IMR-90 (cell line): ENCODE measurements around the gene CEBPE. TPM values are rescaled to one million over a fixed set of nuclear protein-coding genes. Genes with fewer than 3 reads are reported as not detected.

Experiments
- ATAC-seq: fragments of 200-7000 bp; cut with Tn5 transposase; 2 replicates; pipeline ENCODE4 v1.9.1; 2020; ENCODE audit warnings: low read depth, mild to moderate bottlenecking, moderate library complexity
- BruUV-seq: library from RNA; stranded (reverse); fragments of 400-500 nt; replicated peaks from 2 replicates; lab custom pipeline; 2021; lab: Mats Ljungman, UMichigan
- CTCF ChIA-PET: fragments of 300-600 bp; formaldehyde crosslinking; extraction: SDS; loops from one replicate; lab custom pipeline; 2021; ENCODE audit warnings: antibody characterized with exemption; lab: Yijun Ruan, JAX
- POLR2A ChIA-PET: fragments of 300-600 bp; sonication (Branson Sonifier 250); formaldehyde crosslinking; loops from one replicate; lab custom pipeline; 2022; ENCODE audit warnings: antibody characterized with exemption; ENCODE audit not compliant: unreplicated experiment; lab: Charles Lee
- DNase-seq: peaks from one replicate; pipeline ENCODE4 v3.0.0; 2013
- H2AFZ ChIP-seq: replicated peaks from 2 replicates; pipeline ENCODE3; 2013; ENCODE audit warnings: low read length, mild to moderate bottlenecking; ENCODE audit not compliant: poor library complexity
- H2AK5ac ChIP-seq: 2 replicates; pipeline ENCODE4 v1.6.1; 2013; ENCODE audit warnings: low read depth, low read length, inconsistent platforms
- H2AK9ac ChIP-seq: replicated peaks from 2 replicates; pipeline ENCODE3; 2013; ENCODE audit warnings: mild to moderate bottlenecking, low read depth, low read length, moderate library complexity; ENCODE audit not compliant: poor library complexity
- H2BK120ac ChIP-seq: 2 replicates; pipeline ENCODE4 v1.6.1; 2013; ENCODE audit warnings: low read depth, low read length, inconsistent platforms
- H2BK15ac ChIP-seq: 3 replicates; pipeline ENCODE4 v1.6.1; 2013; ENCODE audit warnings: low read depth, low read length, inconsistent platforms
- H2BK20ac ChIP-seq: 2 replicates; pipeline ENCODE4 v1.6.1; 2013; ENCODE audit warnings: low read depth, mild to moderate bottlenecking, inconsistent platforms, low read length, moderate library complexity
- H2BK5ac ChIP-seq: 2 replicates; pipeline ENCODE4 v1.6.1; 2013; ENCODE audit warnings: mild to moderate bottlenecking, low read depth, low read length, inconsistent platforms; ENCODE audit not compliant: poor library complexity, severe bottlenecking
- H3K14ac ChIP-seq: replicated peaks from 2 replicates; pipeline ENCODE4 v1.6.1; 2013; ENCODE audit warnings: low read depth, low read length, inconsistent platforms
- H3K18ac ChIP-seq: 2 replicates; pipeline ENCODE4 v1.6.1; 2013; ENCODE audit warnings: low read depth, low read length, control low read depth
- H3K23ac ChIP-seq: 2 replicates; pipeline ENCODE4 v1.6.1; 2013; ENCODE audit warnings: low read depth, low read length, inconsistent platforms
- H3K27ac ChIP-seq: 2 replicates; pipeline ENCODE4 v1.5.1; 2013; ENCODE audit warnings: mild to moderate bottlenecking, control low read depth, low read length; ENCODE audit not compliant: insufficient read depth
- H3K27me3 ChIP-seq: 2 replicates; pipeline ENCODE4 v1.6.1; 2013; ENCODE audit warnings: low read length; ENCODE audit not compliant: control insufficient read depth, insufficient read depth
- H3K36me3 ChIP-seq: 2 replicates; pipeline ENCODE4 v1.6.1; 2013; ENCODE audit warnings: low read length, mixed read lengths; ENCODE audit not compliant: control insufficient read depth, insufficient read depth
- H3K4ac ChIP-seq: 2 replicates; pipeline ENCODE4 v1.6.1; 2013; ENCODE audit warnings: low read depth, low read length, inconsistent platforms
- H3K4me1 ChIP-seq: 2 replicates; pipeline ENCODE4 v1.6.1; 2013; ENCODE audit warnings: low read length, mixed read lengths; ENCODE audit not compliant: control insufficient read depth, insufficient read depth
- H3K4me2 ChIP-seq: 2 replicates; pipeline ENCODE4 v1.6.1; 2013; ENCODE audit warnings: low read depth, mild to moderate bottlenecking, control low read depth, low read length, moderate library complexity
- H3K4me3 ChIP-seq: 2 replicates; pipeline ENCODE4 v1.5.1; 2013; ENCODE audit warnings: low read depth, mild to moderate bottlenecking, control low read depth, low read length, moderate library complexity; ENCODE audit not compliant: insufficient read depth
- H3K56ac ChIP-seq: 2 replicates; pipeline ENCODE4 v1.6.1; 2013; ENCODE audit warnings: low read length, inconsistent platforms; ENCODE audit not compliant: insufficient read depth; ENCODE audit errors: extremely low read depth
- H3K79me1 ChIP-seq, 2 experiments: 2 replicates each; pipeline ENCODE4 v1.6.1; 2013; ENCODE audit warnings: low read length in 2 of 2, inconsistent platforms in 1 of 2, low read depth in 1 of 2
- H3K9ac ChIP-seq: 2 replicates; pipeline ENCODE4 v1.6.1; 2013; ENCODE audit warnings: low read depth, low read length, control low read depth
- H3K9me1 ChIP-seq: 2 replicates; pipeline ENCODE4 v1.6.1; 2013; ENCODE audit warnings: low read length, inconsistent platforms; ENCODE audit not compliant: insufficient read depth
- H3K9me3 ChIP-seq: 2 replicates; pipeline ENCODE4 v1.6.1; 2013; ENCODE audit warnings: low read length; ENCODE audit not compliant: control insufficient read depth, insufficient read depth
- H4K20me1 ChIP-seq: 2 replicates; pipeline ENCODE4 v1.6.1; 2013; ENCODE audit warnings: low read length, inconsistent platforms; ENCODE audit not compliant: insufficient read depth
- H4K5ac ChIP-seq: 2 replicates; pipeline ENCODE4 v1.6.1; 2013; ENCODE audit warnings: mild to moderate bottlenecking, low read depth, low read length, control low read depth
- H4K8ac ChIP-seq, 2 experiments: 2 replicates each; pipeline ENCODE4 v1.6.1; 2013; ENCODE audit warnings: low read depth in 2 of 2, low read length in 2 of 2, control low read depth in 1 of 2, inconsistent platforms in 1 of 2
- H4K91ac ChIP-seq: 2 replicates; pipeline ENCODE4 v1.6.1; 2013; ENCODE audit warnings: low read depth, low read length, inconsistent platforms; ENCODE audit not compliant: insufficient read depth
- BHLHE40 ChIP-seq: fragments of 150-350 bp; IDR thresholded peaks from 2 replicates; pipeline ENCODE4 v1.6.1; 2016; ENCODE audit warnings: mild to moderate bottlenecking, low read depth, low read length
- CEBPB ChIP-seq: IDR thresholded peaks from 2 replicates; pipeline ENCODE4 v1.6.1; 2012; ENCODE audit warnings: low read depth, low read length, improper control_type of control experiment
- CHD1 ChIP-seq: IDR thresholded peaks from 2 replicates; pipeline ENCODE4 v1.6.1; 2012; ENCODE audit warnings: low read depth, low read length, improper control_type of control experiment
- CTCF ChIP-seq: conservative IDR thresholded peaks from 2 replicates; pipeline ENCODE4 v1.5.1; 2012; ENCODE audit warnings: mild to moderate bottlenecking, low read depth, low read length, improper control_type of control experiment
- ELK1 ChIP-seq: fragments of 150-350 bp; IDR thresholded peaks from 2 replicates; pipeline ENCODE4 v1.6.1; 2016; ENCODE audit warnings: low read depth, mild to moderate bottlenecking, low read length, moderate library complexity, borderline replicate concordance
- FOS ChIP-seq: fragments of 150-350 bp; IDR thresholded peaks from 2 replicates; pipeline ENCODE4 v1.6.1; 2016; ENCODE audit warnings: low read depth, low read length
- MAFK ChIP-seq: IDR thresholded peaks from 2 replicates; pipeline ENCODE4 v1.6.1; 2012; ENCODE audit warnings: low read depth, low read length, improper control_type of control experiment
- MAZ ChIP-seq: IDR thresholded peaks from 2 replicates; pipeline ENCODE4 v1.6.1; 2012; ENCODE audit warnings: low read depth, mild to moderate bottlenecking, low read length, improper control_type of control experiment, moderate library complexity, borderline replicate concordance
- MXI1 ChIP-seq: IDR thresholded peaks from 2 replicates; pipeline ENCODE4 v1.6.1; 2012; ENCODE audit warnings: low read depth, mild to moderate bottlenecking, low read length, moderate library complexity, borderline replicate concordance
- NFE2L2 ChIP-seq: fragments of 150-350 bp; IDR thresholded peaks from 2 replicates; pipeline ENCODE4 v1.6.1; 2016; ENCODE audit warnings: low read depth, mild to moderate bottlenecking, low read length
- POLR2A ChIP-seq: IDR thresholded peaks from 2 replicates; pipeline ENCODE4 v1.6.1; 2012; ENCODE audit warnings: mild to moderate bottlenecking, low read depth, low read length
- RAD21 ChIP-seq: IDR thresholded peaks from 2 replicates; pipeline ENCODE4 v1.6.1; 2012; ENCODE audit warnings: low read length, improper control_type of control experiment
- RCOR1 ChIP-seq: IDR thresholded peaks from 2 replicates; pipeline ENCODE4 v1.6.1; 2012; ENCODE audit warnings: mild to moderate bottlenecking, low read length, improper control_type of control experiment; ENCODE audit not compliant: insufficient replicate concordance
- RFX5 ChIP-seq: IDR thresholded peaks from 2 replicates; pipeline ENCODE4 v1.8.0; 2012; ENCODE audit warnings: low read depth, mild to moderate bottlenecking, low read length, moderate library complexity
- SMC3 ChIP-seq: fragments of 150-350 bp; IDR thresholded peaks from 2 replicates; pipeline ENCODE4 v1.6.1; 2016; ENCODE audit warnings: low read depth, mild to moderate bottlenecking, antibody characterized with exemption, low read length, moderate library complexity
- USF2 ChIP-seq: fragments of 150-350 bp; IDR thresholded peaks from 2 replicates; pipeline ENCODE4 v1.6.1; 2017; ENCODE audit warnings: mild to moderate bottlenecking, antibody characterized with exemption, low read length, low read depth
- WGBS, 2 experiments: methylation state at CpG; one replicate each; pipeline versions ENCODE4 v1.1.5 to v1.1.7; 2013; ENCODE audit warnings: missing lambda C conversion rate in 2 of 2; ENCODE audit not compliant: insufficient read length in 1 of 2; ENCODE audit errors: extremely low coverage in 2 of 2; 5-methylcytosine and 5-hydroxymethylcytosine counted together
- dilution Hi-C: fragments of 300-500 bp; cut with HindIII; formaldehyde crosslinking; loops from one replicate; pipeline ENCODE4 v1.14.3; 2018; ENCODE audit warnings: low sequenced_read_pairs; ENCODE audit not compliant: unreplicated experiment
- in situ Hi-C: fragments of 300-500 bp; cut with MboI; formaldehyde crosslinking; loops from 3 replicates; pipeline ENCODE4 v1.14.3; 2019; ENCODE audit warnings: low sequenced_read_pairs, inconsistent platforms, mixed read lengths
- intact Hi-C: fragments of 100-400 bp; cut with micrococcal nuclease; formaldehyde crosslinking; loops from 2 replicates; pipeline ENCODE4 v1.10.0; 2022
- polyA plus RNA-seq, 3 experiments: library from polyadenylated mRNA; depleted of rRNA; stranded (reverse); fragments of >200 nt; gene quantifications; 2 replicates each; pipeline ENCODE4 v1.2.3, GENCODE V29; 2012; ENCODE audit warnings: low replicate concordance in 1 of 3
- total RNA-seq: library from RNA; depleted of rRNA; stranded (reverse); fragments of >200 nt; gene quantifications from 2 replicates; pipeline ENCODE4 v1.2.3, GENCODE V29; 2012

The CEBPE gene
- total and polyA plus RNA-seq, 2 of the 4 experiments (the other 2 are of a cell fraction): 0.05 TPM; not detected in 1

GRCh38 chr14:23123419-23123818, 4.4 kb upstream of the CEBPE start:
- no peak overlapping the region for H3K27ac ChIP-seq
- no peak for TF ChIP-seq RCOR1
- no peak for TF ChIP-seq MAFK
- no peak for TF ChIP-seq RAD21
- no peak for TF ChIP-seq SMC3
- no peak for TF ChIP-seq CHD1
- no peak for TF ChIP-seq MAZ
- TF ChIP-seq POLR2A: no peak
- no peak for TF ChIP-seq CTCF
- TF ChIP-seq USF2: no peak
- TF ChIP-seq MXI1: no peak
- TF ChIP-seq FOS: no peak
- TF ChIP-seq ELK1: no peak
- no peak for TF ChIP-seq CEBPB
- no peak for TF ChIP-seq NFE2L2
- TF ChIP-seq BHLHE40: no peak
- TF ChIP-seq RFX5: no peak
- no peak overlapping the region for H3K4me3 ChIP-seq
- H3K9me3 ChIP-seq: no peaks in the 10 kb centered on the region
- H3K9ac ChIP-seq: no peak overlapping the region
- peak overlapping the region; percentile 24 for H2AFZ ChIP-seq
- no CpG with 5 or more reads among the region's 8 CpGs for WGBS, 2 experiments
- ChIA-PET CTCF (interaction anchor here (1.0 kb wide), 1 partner anchor 64 kb away, joined by 7 read pairs; no protein-coding TSS in a partner anchor), POLR2A (interaction anchor here (0.7 to 1.0 kb wide), 2 partner anchors 54 to 67 kb away, joined by 3 to 8 read pairs; no protein-coding TSS in a partner anchor)
- ATAC-seq (no peak), DNase-seq (no peak)
- in situ Hi-C loops: no loop called here
- no peak overlapping the region for H4K91ac ChIP-seq
- H2AK9ac ChIP-seq: no peak overlapping the region
- no peak overlapping the region for H3K18ac ChIP-seq
- intact Hi-C loops: no loop called here
- no peaks in the 10 kb centered on the region for H4K20me1 ChIP-seq
- no peak overlapping the region for H3K23ac ChIP-seq
- no peak overlapping the region for H3K4ac ChIP-seq
- no peak overlapping the region for H4K8ac ChIP-seq
- H2BK20ac ChIP-seq: no peak overlapping the region
- dilution Hi-C loops: no loop called here
- H3K56ac ChIP-seq: no peak overlapping the region
- H3K4me1 ChIP-seq: 0 out of 2 replicates have a peak, but pooled peaks cover 3% of the 10 kb centered on the region
- H2BK15ac ChIP-seq: no peak overlapping the region
- no peaks in the 10 kb centered on the region for H3K36me3 ChIP-seq
- no TSS peak for BruUV-seq
- no peak overlapping the region for H2BK5ac ChIP-seq
- H3K4me2 ChIP-seq: no peak overlapping the region
- H3K79me1 ChIP-seq: no peaks in the 10 kb centered on the region
- H4K5ac ChIP-seq: no peak overlapping the region
- no peak overlapping the region for H3K14ac ChIP-seq
- no peaks in the 10 kb centered on the region for H3K9me1 ChIP-seq
- peaks cover 6% of the 10 kb centered on the region; the same call in 1 of the 2 replicates for H3K27me3 ChIP-seq
- H2BK120ac ChIP-seq: no peak overlapping the region
- H2AK5ac ChIP-seq: no peak overlapping the region
